Thoracic aorta (tissue), 2 donors: ENCODE data around the gene AFF1. TPM values are rescaled to one million over a fixed set of nuclear protein-coding genes. Genes with fewer than 3 reads are reported as not detected.
A peak's percentile ranks its signal among the peaks of the same experiment; 100 is the strongest.

Source experiments
- ATAC-seq: fragments of 150-250 bp; one replicate; pipeline ENCODE4 v1.8.0; 2017; ENCODE audit warnings: low read depth; ENCODE audit not compliant: insufficient number of reproducible peaks, low FRiP score
- DNase-seq: peaks from one replicate; pipeline ENCODE4 v3.0.0-alpha.2; 2020; ENCODE audit warnings: low spot score
- H3K27ac ChIP-seq, 2 donors: fragments of 200-600 bp; sonication (generic); 1 replicate in 1 of 2; 2 replicates in 1 of 2; pipeline ENCODE4 v1.5.1; 2016; ENCODE audit warnings: mild to moderate bottlenecking in 2 of 2, moderate library complexity in 2 of 2
- H3K27me3 ChIP-seq: fragments of 200-600 bp; sonication (generic); replicated peaks from 2 replicates; pipeline ENCODE4 v1.6.0; 2016; ENCODE audit warnings: mild to moderate bottlenecking; ENCODE audit not compliant: insufficient read depth
- H3K36me3 ChIP-seq: fragments of 200-600 bp; sonication (generic); one replicate; pipeline ENCODE4 v1.5.1; 2016
- H3K4me1 ChIP-seq, 2 donors: fragments of 200-600 bp; sonication (generic); 1 replicate in 1 of 2; 2 replicates in 1 of 2; pipeline versions ENCODE4 v1.5.1 to v1.6.0; 2016; ENCODE audit warnings: low read depth in 2 of 2, mild to moderate bottlenecking in 1 of 2; ENCODE audit not compliant: control insufficient read depth in 1 of 2
- H3K4me3 ChIP-seq: fragments of 200-600 bp; sonication (generic); 2 replicates; pipeline ENCODE4 v1.5.1; 2016; ENCODE audit warnings: mild to moderate bottlenecking
- H3K9me3 ChIP-seq: fragments of 200-600 bp; sonication (generic); 2 replicates; pipeline ENCODE4 v1.5.1; 2016
- total RNA-seq, 2 donors: library from RNA; depleted of rRNA; stranded (reverse); fragments of >200 nt; gene quantifications; one replicate each; pipeline versions ENCODE4 v1.1.0 to v1.2.3, GENCODE V29; 2016
- TF ChIP-seq, protein P1 (sequence below): fragments of 200-600 bp; sonication (generic); IDR thresholded peaks from one replicate; pipeline ENCODE4 v1.5.1; 2019; ENCODE audit warnings: antibody characterized with exemption

The AFF1 gene
- total RNA-seq, 2 donors from 2014 or later, result 51.9 to 93.2 TPM

GRCh38 chr4:87058356-87059073 is 123.7 kb downstream of the AFF1 start:
- no peaks in the 10 kb centered on the region for H3K9me3 ChIP-seq
- H3K4me3 ChIP-seq, result no peak overlapping the region
- TF ChIP-seq, protein P1, sequence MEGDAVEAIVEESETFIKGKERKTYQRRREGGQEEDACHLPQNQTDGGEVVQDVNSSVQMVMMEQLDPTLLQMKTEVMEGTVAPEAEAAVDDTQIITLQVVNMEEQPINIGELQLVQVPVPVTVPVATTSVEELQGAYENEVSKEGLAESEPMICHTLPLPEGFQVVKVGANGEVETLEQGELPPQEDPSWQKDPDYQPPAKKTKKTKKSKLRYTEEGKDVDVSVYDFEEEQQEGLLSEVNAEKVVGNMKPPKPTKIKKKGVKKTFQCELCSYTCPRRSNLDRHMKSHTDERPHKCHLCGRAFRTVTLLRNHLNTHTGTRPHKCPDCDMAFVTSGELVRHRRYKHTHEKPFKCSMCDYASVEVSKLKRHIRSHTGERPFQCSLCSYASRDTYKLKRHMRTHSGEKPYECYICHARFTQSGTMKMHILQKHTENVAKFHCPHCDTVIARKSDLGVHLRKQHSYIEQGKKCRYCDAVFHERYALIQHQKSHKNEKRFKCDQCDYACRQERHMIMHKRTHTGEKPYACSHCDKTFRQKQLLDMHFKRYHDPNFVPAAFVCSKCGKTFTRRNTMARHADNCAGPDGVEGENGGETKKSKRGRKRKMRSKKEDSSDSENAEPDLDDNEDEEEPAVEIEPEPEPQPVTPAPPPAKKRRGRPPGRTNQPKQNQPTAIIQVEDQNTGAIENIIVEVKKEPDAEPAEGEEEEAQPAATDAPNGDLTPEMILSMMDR, result no peak
- DNase-seq (no peak), ATAC-seq (no peak)
- H3K27me3 ChIP-seq, result no peaks in the 10 kb centered on the region
- H3K27ac ChIP-seq, result peak overlapping the region; percentile 79 to 84
- H3K4me1 ChIP-seq, result peaks cover 54 to 78% of the 10 kb centered on the region in 2 donors
- no peaks in the 10 kb centered on the region for H3K36me3 ChIP-seq

DNA sequence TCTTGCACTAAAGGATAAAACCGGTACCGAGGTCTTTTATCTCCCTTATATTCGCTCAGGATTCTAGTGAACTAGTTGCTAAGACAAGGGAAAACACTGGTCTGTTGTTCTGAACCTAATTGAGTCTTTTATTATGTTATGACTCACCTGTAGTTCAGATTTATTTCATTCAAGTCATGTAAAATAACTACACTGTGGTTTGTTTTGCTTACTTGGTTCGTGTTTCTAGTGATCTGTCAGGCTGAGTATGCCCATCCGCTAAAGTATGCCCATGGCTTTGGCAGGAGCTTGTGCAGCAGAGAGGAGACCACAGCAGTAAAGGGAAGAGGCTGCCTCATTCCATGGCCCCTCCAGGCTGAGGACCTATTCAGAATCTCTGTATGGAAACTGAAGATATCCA is 126.1 kb downstream of the AFF1 start:
- H3K27ac ChIP-seq, result peak overlapping the region; percentile 15 to 23
- H3K27me3 ChIP-seq, result no peaks in the 10 kb centered on the region
- ATAC-seq (no peak), DNase-seq (no peak)
- H3K9me3 ChIP-seq, result no peaks in the 10 kb centered on the region
- peaks cover 30 to 54% of the 10 kb centered on the region in 2 donors for H3K4me1 ChIP-seq
- H3K4me3 ChIP-seq, result no peak overlapping the region
- TF ChIP-seq, protein P1, result no peak
- H3K36me3 ChIP-seq, result no peaks in the 10 kb centered on the region

GRCh38 chr4:87065021-87065420 is 130.2 kb downstream of the AFF1 start:
- H3K36me3 ChIP-seq, result no peaks in the 10 kb centered on the region
- TF ChIP-seq, protein P1, result no peak
- H3K9me3 ChIP-seq, result no peaks in the 10 kb centered on the region
- peaks cover 0 to 23% of the 10 kb centered on the region in 2 donors for H3K4me1 ChIP-seq
- no peak overlapping the region for H3K4me3 ChIP-seq
- DNase-seq, result no peak
- no peak for ATAC-seq
- H3K27ac ChIP-seq, result no peak overlapping the region
- H3K27me3 ChIP-seq, result no peaks in the 10 kb centered on the region

GRCh38 chr4:87066403-87067123 is 131.8 kb downstream of the AFF1 start:
- peaks cover 0 to 10% of the 10 kb centered on the region in 2 donors for H3K4me1 ChIP-seq
- no peaks in the 10 kb centered on the region for H3K36me3 ChIP-seq
- no peaks in the 10 kb centered on the region for H3K9me3 ChIP-seq
- DNase-seq (no peak), ATAC-seq (no peak)
- TF ChIP-seq, protein P1, result no peak
- H3K27me3 ChIP-seq, result no peaks in the 10 kb centered on the region
- H3K4me3 ChIP-seq, result no peak overlapping the region
- no peak overlapping the region for H3K27ac ChIP-seq

DNA sequence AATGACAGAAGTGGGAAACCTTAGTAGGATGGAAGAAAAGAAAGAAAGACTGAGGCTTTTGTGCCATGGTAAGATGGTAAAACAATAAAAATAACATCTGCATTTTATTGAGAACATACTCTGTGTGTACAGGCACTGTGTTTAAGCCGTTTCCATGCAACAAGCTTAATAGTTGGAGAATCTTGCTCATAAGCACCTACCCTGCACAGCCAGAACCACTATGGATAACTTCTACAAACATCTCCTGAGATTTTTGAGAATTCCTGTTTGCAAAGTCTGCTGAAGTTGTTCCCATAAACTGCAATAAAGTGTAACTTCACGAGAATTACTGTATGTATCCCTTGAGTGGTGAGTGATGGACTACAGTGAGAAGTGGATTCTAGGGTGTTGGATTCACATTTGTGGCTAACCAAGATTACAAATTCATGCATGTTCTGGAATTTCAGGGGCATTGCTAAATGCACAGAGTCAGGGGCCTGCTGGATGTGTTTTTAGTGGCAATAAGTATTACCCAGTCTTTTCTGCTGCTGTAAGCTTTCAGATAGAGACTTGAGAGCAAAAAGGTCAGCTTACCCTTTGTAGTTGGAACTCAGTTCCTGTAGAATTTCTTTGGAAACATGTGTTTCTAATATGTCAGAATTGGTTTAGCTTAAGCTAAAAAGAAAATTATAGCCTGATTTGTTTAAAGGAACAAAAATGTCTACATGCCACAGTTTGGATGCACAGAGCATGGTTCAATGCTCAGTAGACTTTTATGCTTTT is 132.5 kb downstream of the AFF1 start:
- ATAC-seq (no peak), DNase-seq (no peak)
- Histone ChIP-seq H3K36me3 (no peaks in the 10 kb centered on the region), H3K27me3 (no peaks in the 10 kb centered on the region), H3K4me3 (no peak overlapping the region), H3K4me1 (peaks cover 0 to 10% of the 10 kb centered on the region in 2 donors), H3K27ac (no peak overlapping the region), H3K9me3 (no peaks in the 10 kb centered on the region)
- TF ChIP-seq, protein P1, result no peak
